Middle frontal gyrus (tissue), 1 donor: ENCODE data around the gene ACTL7B.
"Not testable (repeated sequence)": the region's sequence is repeated elsewhere in the genome, so short reads cannot be mapped to it uniquely, and the experiment has no call there.

Experiments used
- DNase-seq: peaks from one replicate; pipeline ENCODE4 v3.0.0-alpha.2; 2015; ENCODE audit warnings: low spot score; ENCODE audit errors: extremely low spot score

Gene ACTL7B

DNA sequence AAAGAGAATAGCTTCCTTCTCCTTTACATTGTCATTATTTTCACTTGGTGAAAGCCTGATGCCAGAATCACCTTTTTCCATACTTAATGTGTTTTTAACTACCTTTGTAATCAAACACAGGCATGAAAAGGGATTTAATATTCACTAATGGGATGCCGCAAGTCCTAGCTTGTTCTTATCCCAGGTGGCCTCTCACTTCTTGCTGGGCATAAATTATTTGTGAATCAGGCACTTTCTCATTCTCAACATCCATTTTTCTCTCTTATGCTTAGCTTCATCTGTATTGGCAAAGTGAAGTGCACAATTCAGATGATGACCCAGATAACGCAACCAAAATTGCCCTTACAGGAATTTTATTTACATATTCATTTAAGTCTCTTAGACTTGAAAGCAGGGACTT is 10.9 kb downstream of the ACTL7B start:
- DNase-seq = no peak

GRCh38 chr9:108844391-108844790 is 11.4 kb downstream of the ACTL7B start:
- DNase-seq = no peak

DNA sequence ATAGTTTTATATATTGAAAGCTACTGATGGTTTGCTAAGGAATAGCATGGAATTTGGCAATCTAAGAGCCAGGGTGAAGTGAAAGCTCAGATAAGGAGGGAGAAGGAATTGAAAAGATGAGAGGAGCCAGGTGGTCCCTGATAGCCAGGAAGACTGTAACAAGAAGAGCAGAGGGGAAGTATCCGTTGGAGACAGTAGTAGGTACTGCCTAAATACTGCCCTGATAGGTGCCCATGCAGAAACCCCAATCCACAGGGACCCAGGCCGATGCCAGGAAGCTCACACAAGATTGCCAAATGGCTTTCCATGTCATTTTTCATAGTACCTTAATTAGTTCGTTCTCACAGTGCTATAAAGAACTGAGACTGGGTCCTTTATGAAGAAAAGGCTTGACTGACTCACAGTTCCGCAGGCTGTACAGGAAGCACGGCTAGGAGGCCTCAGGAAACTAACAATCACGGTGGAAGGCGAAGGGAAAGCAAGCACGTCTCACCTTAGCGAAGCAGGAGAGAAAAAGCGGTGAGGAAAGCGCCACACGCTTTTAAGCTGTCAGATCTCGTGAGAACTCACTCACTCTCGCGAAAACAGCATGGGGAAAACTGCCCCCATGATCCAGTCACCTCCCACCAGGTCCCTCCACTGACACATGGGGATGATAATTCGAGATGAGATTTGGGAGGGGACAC is 13.0 kb downstream of the ACTL7B start:
- DNase-seq = no peak

DNA sequence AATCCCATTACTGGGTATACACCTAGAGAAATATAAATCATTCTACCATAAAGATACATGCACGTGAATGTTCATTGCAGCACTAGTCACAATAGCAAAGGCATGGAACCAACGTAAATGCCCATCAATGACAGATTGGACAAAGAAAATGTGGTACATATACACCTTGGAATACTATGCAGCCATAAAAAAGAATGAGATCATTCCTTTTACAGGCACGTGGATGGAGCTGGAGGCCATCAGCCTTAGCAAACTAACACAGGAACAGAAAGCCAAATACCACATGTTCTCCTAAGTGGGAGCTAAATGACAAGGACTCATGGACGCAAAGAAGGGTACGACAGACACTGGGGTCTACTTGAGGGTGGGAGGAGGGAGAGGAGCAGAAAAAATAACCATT is 16.2 kb downstream of the ACTL7B start:
- not testable (repeated sequence) for DNase-seq

DNA sequence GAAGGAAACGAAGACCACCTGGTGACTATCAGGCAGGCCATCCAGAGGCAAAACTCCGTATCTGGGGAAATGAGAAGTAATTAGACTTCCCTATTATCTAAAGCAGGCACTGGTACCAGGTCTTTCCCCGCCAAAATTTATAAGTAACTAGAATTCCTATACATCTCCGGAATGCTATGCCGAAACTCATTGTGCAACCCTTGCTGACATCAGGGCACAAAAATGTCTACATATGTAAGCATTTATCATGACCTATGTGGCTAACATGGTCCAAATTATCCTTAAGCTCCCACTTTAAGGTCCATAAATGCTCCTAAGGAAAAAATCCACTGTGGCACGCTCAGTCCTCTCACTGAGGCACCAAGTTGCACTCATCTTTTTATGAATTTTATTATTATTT is 17.8 kb downstream of the ACTL7B start:
- DNase-seq = no peak

DNA sequence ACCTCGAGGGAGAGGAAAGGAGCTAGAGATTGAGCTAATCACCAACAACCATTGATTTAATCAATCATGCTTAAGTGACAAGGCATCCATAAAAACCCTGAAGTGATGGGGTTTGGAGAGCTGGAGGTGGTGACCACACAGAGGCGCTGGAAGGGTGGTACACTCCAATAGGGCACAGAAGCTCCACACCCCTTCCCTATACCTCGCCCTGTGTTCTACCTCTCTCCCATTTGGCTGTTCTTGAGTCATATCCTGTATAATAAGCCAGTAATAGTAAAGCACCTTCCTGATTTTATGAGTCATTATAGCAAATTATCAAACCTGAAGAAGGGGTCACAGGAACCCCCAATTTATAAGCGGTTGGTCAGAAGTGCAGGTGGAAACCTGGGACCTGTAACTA is 18.3 kb downstream of the ACTL7B start:
- no peak for DNase-seq

GRCh38 chr9:108836781-108837180 is 19.0 kb downstream of the ACTL7B start:
- no peak for DNase-seq

DNA sequence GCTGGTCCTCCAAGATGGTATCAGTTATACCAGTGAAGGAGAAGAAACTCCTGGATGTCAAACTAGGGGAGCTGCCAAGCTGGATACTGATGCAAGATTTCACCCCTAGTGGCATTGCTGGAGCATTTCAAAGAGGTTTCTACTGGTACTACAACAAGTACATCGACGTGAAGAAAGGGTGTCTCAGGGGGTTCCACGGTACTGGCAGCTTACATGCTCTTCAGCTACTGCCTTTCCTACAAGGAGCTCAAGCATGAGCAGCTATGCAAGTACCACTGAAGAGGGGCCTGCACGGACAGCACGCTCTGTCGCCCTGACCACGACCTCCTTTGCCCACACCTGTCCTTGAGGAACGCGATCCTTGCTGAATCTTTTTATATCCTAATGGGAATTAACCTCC is 19.5 kb downstream of the ACTL7B start:
- DNase-seq = no peak

- no peak for DNase-seq
These were observed 20.0 kb downstream of the ACTL7B start for GRCh38 chr9:108835831-108836230.

DNA sequence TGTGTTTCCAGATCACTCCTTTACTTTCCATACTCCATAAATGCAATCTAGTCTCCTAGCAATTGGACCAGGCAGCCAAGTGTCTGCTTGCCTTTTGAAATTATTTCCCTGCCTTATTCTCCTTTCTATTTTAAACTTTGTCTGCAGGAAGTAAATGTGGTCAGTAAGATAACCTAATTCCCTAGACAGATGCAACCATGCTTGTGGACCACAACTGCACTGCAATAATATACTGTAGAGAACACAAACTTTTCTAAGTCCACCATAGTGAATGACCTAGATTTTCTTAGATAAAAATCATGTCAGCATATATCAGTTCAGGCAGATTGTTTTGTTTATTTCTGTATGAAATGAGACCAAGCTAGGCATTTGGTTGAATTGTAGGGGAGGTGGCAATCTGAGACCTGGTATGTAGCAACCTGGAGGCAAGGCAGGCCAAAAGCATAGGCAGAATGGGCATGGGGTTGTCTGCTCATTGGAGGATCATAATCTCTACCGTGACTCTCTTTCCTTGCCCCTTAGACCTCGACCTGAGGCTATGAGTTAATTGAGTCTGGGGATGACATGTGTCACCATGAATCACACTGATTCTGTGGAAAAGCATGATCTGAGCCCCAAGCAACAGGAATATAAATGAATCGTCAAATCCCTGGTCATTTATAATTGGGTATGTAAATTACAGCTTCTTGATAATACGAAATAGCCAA is 20.7 kb downstream of the ACTL7B start:
- no peak for DNase-seq

GRCh38 chr9:108832179-108832500 is 23.6 kb downstream of the ACTL7B start:
- no peak for DNase-seq

DNA sequence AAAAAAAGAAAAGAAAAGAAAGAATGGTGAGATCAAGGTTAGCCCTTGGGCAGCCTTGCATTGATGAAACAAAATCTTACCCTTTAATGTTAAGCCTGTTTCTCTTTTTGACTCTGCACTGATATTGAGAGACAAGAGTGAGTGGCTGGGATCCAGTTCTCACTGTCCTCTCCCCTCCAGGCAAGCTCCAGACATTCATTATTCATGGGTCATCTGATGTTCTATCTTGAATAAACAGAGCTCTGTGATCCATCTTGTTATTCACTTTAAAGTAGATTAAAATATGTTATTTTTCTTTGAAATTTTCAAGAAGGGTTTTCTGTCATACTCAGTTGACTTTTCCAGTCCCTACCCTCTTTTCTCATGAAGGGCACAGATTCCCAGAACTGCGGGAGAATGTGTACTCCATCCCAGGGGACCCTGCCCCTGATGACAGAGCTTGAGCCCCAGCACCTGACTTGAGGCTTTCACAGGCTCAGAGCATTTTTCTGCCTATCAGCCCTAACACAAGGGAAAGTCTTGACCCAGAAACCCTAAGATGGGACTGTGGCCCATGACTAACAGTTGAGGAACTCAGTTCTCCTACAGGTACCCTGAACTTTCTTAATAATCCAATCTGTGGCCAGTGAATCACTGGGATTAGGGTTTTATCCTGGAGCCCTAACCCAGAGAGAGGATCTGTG is 24.1 kb downstream of the ACTL7B start:
- no peak for DNase-seq

DNA sequence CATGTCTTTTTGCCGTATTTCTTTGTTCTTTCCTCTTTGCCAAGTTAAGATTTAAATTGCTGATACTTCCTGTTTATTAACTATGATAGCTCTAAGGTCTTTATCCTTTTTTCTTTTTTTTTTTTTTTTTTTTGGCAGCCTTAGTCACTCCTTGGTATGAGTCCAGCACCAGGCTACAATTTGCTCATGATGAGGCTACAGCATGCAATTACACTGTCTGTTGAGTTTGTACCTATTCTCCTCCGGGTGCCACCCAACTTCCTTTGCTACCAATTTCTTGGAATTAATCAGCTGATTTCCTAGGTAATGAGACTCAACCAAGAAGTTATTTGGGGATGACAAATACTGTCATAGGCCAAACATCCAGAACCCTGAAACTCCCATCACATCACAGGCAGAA is 25.5 kb downstream of the ACTL7B start:
- no peak for DNase-seq

DNA sequence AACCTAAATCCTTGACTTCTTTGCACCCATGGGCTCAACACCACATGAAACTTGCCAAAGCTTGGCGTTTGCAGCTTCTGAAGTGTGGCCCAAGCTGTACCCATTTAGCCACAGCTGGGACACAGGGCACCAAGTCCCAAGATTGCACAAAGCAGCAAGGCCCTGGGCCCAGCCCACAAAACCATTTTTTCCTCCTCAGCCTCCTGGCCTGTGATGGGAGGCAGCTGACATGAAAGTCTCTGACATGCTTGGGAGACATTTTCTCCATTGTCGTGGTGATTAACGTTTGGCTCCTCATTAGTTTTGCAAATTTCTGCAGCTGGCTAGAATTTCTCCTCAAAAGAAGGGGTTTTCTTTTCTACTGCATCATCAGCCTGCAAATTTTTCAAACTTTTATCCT is 32.0 kb downstream of the ACTL7B start:
- no peak for DNase-seq

DNA sequence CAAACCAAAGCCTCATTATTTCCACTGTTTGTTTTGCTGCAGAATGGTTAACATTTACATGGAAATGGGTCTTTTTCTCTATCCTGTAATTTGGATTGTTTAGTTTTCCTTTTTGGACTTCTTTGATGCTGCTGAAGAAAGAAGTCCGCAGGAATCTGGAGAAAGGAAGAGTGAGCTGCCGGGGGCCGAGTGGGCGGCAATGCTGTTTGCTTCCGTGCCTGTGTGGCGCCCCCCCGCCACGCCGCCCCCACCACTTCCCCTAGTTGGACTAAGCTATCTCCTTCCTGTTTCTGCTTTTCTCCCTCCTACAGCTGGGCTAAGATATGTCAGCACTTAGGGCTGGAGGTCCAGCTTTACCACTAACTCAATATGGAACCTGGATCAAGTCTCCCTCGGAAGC is 39.7 kb downstream of the ACTL7B start:
- DNase-seq = no peak

DNA sequence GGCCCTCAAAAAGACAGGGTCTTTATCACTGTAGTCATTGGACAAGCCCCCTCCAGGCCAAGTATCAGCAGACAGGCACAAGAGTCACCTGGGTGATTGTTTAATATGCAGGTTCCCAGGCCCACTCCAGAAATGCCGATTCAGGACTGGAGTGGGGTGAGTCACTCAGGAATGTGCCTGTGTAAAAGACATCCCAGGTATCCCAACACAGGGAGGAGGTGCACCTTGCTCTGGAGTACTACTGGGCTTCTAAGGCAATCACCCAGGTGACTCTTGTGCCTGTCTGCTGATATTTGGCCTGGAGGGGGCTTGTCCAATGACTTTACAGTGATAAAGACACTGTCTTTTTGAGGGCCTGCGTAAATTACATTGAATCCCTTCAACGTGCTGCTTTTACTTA is 40.6 kb downstream of the ACTL7B start:
- no peak for DNase-seq

- DNase-seq = no peak
These were observed 41.7 kb downstream of the ACTL7B start for GRCh38 chr9:108813951-108814601.

DNA sequence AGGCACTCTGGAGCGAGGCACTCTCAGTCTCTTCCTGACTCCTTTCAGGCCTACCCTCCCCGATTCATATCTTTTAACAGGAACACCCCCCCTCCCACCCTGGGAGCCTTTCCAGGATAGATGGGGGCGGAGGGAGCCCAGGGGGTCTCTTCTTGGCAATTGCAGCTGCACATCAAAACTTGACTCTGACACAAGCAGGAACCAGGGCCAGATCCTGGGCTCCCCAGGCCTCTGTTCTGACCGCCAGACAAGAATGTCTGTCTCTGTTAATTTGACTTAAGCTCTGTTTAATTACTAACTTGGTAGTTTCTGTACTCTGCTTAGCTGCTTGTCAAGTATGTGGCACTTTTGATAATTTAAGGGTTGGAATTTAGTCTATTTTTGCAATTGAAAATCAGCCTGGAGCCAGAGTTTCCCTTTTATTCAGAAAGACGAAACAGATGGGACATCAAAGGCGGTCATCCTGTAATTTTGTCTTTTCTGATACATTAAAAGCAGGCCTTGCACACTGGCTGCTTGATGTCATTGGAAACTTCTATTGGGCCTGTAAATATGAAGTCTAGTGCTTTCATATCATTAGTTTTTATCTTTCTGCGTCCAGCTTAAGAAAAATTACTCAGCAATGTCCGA is 43.3 kb downstream of the ACTL7B start:
- no peak for DNase-seq

- no peak for DNase-seq
These were observed 43.8 kb downstream of the ACTL7B start for GRCh38 chr9:108811944-108812343.

DNA sequence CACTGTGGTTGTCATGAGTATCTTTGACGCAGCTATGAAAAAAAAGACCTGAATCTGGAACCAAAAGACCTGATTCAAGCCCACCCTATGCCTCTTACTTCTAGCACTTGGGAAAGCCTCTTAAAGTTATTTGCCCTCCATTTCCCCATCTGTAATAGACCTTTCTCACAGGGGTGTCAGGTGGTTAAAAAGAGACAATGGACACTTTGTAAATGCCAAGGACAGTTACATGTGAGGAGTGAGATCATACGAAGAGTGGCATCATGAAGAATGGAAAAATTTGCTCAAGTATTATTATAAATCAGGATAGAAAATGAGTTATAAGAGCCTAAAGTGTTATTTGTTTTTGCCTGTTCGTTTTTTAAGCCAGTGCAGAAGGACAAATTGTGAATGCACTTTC is 46.5 kb downstream of the ACTL7B start:
- DNase-seq = no peak
